ENCODE results near the gene POLN.

Gene POLN

DNA sequence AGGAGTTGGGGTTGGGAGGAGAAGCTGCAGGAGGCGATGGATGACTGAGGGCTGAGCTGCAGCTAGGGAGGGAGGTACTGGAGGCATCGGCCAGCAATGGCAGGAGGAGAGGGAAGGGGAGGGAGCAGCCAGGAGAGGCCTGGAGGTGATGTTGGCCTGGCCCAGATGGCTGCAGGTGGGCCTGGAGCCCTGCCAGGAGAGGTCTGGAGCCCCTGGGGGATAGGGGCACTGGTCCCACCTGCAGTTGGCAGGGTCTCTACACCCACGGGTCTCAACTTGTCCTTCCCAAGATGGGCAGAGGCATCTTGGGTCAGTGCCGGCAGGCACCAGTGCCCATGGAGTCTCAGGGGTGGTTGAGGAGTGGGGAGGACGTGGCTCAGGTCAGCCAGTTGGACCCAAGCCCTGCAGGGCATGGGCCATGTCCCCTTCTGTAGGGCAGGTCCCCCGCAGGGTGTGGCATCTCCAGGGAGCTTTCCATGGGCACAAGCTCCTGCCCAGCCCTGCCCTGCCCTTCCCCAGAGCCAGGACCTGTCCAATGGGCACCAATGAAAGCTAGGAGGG, 22.6 kb upstream of the POLN start:
- in situ Hi-C loops (cut with MboI; ENCODE audit: low sequenced_read_pairs), result no loop called here

DNA sequence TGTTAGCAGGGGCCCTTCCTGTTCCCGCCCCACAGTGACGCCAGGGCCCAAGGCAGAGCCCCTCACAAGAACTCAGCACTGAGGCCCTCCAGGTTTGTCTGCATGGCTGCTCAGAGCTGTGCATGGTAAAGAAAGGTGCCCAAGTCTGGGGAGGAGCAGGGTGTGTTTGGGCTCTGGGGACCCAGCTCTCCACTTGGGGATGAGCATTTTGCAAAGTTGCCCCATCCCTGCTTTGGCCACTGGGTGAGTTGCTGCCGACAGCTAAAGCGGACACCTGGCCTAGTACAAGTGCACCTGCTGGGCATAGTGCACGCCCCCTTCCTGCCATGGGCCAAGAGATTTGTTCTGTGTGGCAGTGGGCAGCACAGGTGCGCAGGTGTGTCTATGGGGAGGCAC, 22.0 kb upstream of the POLN start:
- in situ Hi-C loops (cut with MboI; ENCODE audit: low sequenced_read_pairs), result no loop called here

DNA sequence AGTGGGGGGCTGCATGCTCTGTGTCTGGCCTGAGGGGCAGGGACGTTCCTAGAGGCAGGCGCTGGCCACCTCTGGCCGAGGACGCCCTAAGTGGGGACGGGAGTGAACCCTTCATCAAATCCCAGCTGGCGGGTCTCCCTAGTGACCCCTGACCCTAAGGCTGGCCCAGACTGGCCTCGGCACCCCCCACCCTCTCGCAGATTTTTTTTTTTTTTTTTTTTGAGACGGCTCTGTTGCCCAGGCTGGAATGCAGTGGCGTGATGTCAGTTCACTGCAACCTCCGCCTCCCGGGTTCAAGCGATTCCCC, 21.0 kb upstream of the POLN start:
- in situ Hi-C loops (cut with MboI; ENCODE audit: low sequenced_read_pairs), result no loop called here

DNA sequence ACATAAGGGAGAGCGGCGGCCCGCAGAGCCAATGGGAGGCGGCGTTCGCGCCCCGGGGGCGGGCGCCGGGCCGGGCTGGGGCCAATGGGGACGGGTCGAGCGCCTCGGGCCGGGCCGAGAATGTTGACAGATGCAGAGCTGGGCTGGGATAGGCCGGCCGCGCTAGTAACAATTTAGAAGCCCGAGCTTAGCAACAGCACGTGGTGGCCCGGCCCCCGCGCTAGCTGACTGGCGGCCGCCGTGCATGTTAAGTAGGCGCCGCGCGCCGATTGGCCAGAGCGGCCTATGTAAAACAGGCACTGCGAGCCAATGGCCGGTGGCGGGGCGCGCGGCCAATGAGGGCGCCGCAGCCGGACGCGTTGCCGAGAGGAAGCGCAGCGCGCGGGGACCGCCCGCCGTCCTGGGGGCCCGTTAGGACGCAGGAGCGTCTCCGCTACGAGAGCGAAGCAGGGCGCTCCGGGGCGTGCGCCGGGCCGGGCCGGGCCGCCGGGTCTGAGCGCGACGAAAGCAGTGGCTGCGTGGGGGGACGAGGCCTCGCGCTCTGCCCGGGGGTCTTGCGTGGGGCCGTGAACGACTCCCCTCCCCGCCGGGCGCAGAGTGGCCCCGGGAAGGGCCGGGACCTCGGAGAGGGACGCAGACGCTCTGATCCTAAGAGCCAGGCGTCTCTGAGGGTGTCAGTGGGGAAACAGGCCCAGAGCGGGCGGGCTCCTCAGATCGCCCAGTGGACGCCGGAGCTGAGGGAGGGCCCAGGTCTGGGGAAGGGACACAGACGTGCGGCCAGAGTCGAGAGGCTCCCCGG, 20.4 kb upstream of the POLN start:
- in situ Hi-C loops (cut with MboI; ENCODE audit: low sequenced_read_pairs), result no loop called here

DNA sequence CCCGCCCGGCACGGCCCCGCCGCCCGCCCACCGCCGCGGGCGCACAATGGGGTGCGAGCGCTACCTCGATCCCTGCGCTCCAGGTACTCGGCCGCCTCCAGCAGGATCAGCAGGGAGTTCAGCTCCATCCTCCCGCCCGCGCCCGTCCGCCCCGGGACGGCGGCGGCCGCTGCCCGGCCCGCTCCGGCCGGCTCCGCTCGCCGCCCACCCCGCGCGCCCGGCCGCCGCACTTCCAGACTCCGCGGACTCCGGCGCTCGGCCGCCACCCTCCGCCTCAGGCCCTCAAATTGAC, 19.9 kb upstream of the POLN start, which contains the start of gene MXD4:
TSS of gene MXD4 (minus strand) at position 257 of the 292 bp plus-strand sequence. CDS start at position 128, 129 bp downstream.
- in situ Hi-C loops (cut with MboI; ENCODE audit: low sequenced_read_pairs), result no loop called here

DNA sequence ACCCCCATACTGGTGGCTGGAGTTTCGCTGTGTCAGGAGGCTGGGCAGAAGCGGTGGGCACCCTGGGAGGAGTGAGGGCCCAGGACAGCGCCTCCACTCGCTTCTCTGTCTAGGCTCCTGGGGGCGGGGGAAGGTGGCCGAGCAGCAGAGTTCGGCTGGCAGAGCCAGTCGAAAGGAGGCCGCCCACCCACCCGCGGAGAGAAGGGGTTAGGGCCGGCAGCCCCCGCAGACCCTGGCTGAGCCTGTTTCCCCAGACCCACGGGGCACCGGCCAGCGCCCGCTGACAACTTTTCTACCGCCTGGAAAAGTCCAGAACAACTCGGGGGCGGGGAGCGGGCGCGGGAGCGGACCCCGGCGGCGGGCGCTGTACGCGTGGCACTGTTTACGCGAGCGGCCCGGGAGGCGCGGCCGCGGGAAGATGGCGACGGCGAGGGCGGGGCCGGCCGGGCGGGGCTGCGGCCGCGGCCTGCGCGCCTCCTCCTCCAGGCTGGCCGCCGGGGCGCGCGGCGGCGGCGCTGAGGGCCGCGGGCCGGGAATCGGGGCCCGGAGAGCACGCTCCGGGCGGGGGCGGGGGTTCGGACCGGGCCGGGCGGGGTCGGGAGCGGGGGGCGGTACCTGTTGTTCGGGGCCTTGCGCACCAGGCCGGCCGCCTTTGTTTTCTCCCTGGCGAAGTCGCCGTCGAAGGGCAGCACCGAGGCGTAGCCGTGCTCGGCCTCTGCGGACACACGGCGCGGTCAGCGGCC, 19.4 kb upstream of the POLN start:
- in situ Hi-C loops (cut with MboI; ENCODE audit: low sequenced_read_pairs), result no loop called here

DNA sequence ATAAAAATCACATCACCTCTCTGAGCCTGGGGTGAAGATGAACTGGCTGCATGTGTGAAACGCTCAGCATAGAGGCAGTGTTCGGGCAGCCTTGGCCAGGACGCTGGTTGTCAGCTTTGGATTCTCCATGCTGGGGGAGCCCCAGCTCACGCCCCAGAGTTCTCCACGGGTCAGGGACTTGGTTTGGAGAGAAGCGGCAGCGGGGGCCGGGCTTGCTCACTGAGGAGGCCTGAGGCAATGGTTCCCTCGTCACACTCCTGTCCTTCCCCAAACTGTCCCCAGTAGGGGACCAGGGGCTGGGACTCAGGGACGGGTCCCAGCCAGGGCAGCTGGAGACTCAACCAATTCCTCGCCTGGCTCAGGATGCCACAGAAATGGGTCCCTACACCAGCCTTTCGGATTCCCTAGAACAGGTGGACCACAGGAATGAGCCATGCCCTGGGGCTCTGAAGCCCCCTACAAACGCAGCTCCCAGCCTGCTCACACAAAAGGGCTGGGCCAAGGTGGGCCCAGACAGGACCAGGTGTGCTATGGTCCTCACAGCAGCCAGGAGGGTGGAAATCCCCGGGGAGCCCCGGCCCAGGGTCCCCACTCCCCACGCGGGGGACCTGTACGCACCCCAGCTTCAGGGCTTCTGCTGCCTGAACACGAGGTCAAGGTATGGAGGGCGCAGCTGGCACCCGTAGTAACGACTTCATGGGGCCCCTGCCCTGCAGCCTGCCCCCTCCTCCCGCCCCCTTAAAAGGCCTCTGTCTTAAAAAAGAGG, 18.6 kb upstream of the POLN start:
- in situ Hi-C loops (cut with MboI; ENCODE audit: low sequenced_read_pairs), result no loop called here

DNA sequence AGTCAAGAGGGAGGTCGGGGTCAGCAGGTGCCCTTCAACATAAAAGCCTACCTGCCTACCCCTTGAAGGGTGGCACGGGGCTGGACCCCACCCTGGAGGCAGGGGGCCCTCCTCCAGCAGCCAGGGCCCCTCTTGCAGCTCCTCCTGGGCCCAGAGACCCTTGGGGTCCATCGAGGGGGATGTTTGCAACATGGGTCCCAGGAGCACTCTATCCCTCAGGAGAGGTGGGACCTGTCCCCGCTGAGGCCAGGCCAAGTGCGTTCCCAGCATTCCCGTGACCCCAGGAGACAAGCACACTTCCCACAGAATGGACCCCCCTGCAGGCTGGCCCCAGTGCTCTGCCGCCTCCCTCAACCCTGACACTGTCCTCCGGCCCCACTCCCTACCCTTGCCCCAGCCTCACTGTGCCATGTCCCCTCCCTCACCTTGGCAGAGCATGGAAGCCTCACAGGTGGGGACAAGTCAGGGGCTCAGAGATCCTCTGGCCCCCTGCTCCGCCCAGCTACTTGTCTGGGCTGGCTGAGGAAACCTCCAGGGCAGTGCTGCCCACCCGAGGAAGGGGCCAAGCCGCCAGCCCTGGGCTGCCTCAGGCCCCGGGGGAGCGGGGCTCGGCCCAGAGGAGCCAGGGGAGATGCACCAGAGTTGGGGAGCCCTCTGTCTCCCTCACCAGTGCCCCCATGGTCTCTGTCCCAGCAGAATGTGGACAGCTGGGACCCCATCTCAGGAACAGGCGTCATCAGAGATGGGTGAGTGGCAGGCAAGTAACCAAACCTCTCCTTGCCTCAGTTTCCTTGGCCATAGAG, 17.8 kb upstream of the POLN start:
- in situ Hi-C loops (cut with MboI; ENCODE audit: low sequenced_read_pairs), result no loop called here

DNA sequence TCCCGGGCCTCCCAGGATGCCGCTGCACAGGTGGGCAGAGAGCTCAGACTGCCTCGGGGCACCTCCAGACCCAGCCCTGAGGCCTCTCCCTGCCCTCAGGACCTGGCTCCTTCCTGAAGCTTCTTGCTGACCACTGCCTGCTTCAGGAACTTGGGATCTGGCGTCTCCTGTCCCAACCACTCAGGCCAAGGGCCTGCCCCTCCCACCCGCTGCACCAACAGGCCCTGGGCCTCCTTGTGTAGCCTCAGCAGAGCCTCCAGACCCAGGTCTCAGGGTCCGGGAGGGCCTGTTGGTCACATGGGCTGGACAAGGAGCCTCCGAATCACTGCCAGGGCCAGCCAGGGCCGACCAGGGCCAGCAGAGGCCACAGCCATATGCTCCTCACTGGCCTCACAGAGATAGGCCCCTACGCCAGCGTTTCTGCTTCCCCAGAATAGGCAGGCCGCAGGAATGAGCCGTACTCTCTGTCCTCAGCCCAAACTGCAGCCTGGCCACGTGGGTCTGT, 17.2 kb upstream of the POLN start:
- in situ Hi-C loops (cut with MboI; ENCODE audit: low sequenced_read_pairs), result no loop called here

DNA sequence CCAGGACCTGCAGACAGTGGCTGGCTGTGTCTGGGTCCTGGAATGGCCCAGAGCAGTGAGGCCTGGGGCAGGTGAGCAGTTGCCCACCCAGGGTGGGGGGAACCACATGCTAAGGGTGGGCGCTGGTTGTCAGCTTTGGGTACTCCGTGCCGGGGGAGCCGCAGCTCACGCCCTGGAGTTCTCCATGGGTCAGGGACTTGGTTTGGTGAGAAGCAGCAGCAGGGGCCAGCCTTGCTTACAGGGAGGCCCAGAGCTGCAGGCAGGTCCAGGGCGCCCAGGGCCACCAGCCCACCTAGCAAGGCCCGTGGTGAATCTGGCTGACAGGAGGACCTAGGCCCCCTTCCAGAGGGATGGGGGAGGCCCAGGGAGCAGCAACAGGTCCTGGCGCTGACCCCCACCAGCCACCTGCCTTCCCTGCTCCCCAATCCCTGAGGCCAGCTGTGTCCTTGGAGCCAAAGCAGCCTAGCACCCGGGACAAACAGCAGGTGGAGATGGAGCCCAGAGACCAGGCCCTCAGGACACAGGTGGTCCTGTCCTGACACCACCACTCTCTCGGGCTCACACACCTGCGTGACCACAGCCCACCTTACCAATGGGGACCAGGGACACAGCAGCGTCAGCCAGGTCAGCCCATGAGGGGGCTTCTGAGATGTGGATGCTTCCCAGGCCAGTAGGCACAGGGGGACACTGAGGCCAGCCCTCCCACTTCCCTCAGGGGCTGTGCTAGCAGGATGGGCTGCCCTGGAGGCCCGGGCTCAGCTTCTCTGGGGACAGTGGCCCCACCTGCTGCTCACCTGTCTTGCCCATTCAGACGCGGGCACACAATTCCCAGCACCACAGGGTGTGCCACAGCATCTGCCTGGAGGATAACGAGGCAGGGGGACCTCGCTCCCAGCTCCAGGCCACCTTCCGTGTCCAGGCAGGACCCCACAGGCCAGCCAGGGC, 16.4 kb upstream of the POLN start:
- in situ Hi-C loops (cut with MboI; ENCODE audit: low sequenced_read_pairs), result no loop called here

DNA sequence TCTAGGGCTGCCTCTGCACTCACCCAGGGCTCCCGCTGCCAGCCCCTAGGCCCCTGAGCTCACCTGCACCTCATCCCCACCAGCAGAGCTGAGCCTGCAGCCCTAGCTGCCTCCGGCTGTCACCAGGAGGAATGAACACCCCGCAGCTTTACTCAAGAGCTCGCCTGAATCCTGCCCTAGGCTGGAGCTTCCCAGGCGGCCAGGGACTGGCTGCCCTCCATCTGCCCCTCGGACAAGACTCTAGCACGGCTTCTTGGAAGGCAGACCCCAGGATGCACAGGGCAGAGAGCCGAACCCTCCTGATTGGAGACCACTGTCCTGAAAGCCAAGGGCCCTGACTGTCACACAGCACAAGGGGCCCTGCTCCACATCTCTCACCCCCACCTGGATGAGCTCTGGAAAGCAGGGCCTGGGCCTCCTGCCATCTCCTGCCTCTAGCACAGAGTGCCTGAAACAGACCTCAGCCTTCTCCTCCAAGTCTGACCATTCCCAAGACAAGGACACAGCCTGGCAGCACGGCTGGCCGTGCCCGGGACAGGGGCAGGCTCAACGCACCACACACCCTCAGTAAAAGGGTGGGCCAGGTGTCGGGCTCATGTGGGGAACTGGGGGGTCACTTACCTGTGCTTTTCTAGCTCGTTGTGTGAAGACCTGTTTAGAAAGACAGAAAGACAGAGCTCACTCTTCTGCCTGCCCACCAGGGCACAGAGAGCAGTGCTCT, 15.6 kb upstream of the POLN start:
- in situ Hi-C loops (cut with MboI; ENCODE audit: low sequenced_read_pairs), result no loop called here

DNA sequence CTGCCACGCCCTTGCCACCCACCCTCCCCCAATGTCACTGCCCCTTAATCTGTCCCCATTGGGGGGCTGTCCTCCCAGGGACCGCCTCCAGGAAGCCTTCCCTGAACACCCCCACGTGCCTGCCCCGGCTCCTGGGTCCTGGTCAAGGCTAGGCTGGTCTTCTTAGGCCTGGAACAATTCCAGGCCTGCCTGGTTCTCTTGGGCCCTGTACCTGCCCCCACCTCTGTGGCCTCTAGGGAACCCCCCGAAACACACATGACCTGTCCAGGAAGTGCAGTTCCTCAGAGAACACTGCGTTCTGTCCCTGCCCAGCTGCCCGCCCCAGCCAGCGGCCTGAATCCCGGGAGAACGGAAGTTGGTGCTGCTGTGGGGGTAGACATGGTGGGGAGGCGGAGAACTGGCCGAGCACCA, 14.9 kb upstream of the POLN start:
- in situ Hi-C loops (cut with MboI; ENCODE audit: low sequenced_read_pairs), result no loop called here

DNA sequence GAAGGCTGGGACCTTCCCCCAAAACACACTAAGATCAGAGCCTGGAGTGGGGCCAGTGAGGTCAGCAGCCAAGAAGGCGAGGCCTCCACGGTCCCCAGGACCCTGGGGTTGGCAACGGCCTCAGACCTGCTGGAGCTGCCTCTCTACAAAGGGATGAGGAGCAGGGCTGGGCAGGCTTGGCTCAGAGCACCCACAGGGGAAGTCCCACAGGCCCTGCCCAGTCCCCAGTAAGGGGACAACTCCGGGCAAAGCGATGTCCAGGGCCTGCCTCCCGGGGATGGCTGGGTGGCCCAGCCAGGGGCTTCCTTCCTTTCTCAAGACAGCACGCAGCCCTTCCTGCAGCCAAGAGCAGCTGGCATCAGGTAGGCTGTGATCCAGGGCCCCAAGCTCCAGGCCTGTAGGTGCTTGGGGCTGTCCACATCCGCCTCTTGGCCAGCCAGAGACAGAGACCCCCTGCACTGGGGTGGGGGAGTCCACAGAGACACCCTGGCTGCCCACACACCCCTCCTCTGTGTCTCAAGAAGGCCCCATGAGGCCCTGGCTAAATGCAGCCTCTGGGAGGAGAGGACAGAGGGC, 14.3 kb upstream of the POLN start:
- in situ Hi-C loops (cut with MboI; ENCODE audit: low sequenced_read_pairs), result no loop called here

DNA sequence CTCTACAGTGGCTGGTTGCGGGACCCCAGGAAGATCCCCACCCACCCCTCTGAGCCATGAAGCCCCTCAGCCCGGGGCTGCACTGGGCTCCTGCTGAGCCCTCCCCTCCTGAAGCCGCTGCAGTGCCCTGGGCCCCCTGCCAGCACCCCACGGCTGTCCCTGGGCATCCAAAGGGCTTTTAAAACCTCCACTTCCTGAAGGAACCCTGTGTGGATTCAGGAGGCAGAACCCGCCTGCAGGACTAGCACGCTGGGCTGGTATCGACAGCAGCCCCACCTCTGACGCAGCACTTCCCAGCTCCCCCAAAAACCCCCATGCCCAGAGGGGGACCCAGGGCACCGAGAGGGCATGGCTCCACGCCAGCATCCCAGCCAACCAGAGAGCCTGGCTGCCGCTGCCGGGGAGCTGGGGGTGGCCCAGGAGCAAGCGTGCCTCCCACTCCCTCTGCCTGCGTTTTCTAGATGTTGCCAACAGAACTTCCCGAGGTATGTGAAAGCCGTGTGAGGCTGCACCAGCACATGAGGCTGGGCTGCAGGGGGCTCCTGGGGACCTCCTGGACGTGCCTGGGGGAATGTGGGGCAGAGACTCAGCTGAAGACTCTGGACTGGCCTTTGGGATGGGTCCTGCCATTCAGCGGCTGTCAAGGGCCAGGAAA, 13.7 kb upstream of the POLN start:
- in situ Hi-C loops (cut with MboI; ENCODE audit: low sequenced_read_pairs), result no loop called here

DNA sequence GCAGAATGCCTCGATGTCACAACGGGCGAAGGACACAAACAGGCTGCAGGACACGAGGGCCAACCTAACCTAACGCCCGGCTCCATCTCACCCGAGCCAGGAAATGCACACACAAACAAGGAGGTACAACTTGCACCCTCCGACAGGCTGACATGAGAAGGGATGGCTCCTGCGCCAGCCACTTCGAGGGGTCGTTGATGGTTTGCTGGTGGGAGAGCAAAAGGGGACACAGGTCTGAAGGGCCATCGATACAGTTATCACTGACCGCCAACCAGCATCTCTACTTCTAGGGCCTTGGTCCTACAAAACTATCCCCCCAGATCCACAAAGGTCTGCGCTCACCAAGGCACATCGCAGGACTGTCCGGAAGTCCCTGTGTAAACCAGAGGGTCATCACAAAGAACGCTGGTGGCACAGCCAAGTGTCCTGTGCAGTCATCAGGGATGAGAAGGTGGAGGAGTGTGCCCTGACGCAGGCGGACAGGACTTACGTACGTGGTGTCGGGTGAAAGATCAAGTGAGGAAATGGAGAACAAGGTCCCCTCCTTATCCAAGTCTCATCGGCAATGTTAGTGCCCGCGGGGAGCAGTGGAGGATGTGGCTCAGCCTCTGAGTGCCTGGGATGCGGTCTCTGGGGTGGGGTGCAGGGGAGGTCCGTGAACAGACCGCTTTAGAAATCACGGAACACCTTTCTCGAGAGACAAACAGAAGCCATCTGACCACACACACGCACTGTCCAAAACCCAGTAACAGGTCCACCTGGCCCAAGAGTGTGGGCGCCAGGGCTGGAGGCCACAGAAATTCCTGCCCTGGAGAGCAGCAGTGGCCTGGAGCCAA, 13.0 kb upstream of the POLN start:
- in situ Hi-C loops (cut with MboI; ENCODE audit: low sequenced_read_pairs), result no loop called here

DNA sequence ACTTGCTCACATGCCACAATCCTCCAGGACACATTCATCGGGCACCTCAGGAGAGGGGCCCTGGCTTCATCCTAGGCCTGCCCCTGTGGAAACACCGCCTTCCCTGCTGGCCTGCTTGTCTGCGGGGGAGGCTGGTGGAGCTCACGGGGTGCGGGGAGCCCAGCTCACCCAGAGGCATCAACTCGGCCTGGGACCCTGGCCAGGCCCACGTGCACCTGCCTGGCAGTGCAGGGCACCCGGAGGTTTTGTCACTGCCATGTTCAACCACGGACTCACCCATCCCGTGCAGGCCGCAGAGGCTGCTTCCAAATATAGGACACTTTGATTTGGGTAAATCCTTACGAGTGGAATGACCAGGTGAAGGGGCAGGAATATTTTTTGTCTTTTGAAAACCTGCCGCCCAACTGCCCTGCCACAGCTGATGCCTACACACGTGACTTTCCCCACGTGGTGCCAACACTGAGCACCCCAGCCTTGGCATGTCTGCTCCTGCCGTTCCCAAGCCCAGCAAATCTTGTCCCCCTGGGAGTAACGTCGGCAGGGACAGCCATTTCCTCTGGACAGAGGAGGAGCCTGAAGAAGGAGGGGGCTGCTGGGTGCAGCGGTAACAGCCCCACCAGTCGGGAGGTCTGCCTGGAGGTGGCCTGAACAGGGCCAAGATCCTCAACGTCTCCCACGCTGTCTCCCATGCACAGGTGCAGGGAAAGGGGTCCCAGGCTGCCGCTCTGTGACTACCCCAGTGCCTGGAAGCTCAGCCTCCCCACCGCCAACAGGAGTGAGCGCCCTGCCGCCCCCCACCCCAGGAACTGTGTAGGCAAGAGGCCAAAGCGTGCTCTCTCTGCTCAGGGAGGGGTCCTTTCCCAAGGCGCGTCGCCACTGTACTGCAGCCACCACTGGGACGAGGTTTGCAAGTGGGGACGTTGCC, 11.5 kb upstream of the POLN start:
- in situ Hi-C loops (cut with MboI; ENCODE audit: low sequenced_read_pairs), result no loop called here
